Measurements from ENCODE around the gene MYH6. TPM values are rescaled to one million over a fixed set of nuclear protein-coding genes. Genes with fewer than 3 reads are reported as not detected.
A peak's percentile ranks its signal among the peaks of the same experiment; 100 is the strongest.

The MYH6 gene
- total RNA-seq, 1 donor from 2014 or later = 0.24 TPM

DNA sequence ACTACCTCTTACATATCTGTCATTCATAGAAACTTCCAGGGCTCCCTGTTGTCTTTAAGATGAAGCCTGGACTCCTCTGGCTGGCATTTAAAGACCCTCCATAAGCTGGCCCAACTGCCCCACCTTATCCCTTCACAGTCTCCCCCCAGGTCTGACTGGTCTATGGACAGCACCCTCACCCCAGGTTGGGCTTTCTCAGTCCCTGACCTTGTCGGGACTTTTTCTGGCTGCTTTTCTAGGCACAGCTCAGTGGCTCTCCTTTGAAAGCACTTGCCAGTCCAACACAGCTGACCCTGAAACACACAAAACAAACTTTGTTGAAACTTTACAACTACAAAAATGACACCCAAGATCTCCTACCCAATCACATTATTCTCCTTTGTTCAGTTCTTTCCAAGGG, 41.2 kb upstream of the MYH6 start:
- Mint-ChIP-seq H3K4me1 (ENCODE audit: unreplicated experiment) (no peaks in the 10 kb centered on the region), H3K36me3 (no peaks in the 10 kb centered on the region), H3K27me3 (no peaks in the 10 kb centered on the region), H3K27ac (no peak overlapping the region), H3K4me3 (no peak overlapping the region), H3K9me3 (no peaks in the 10 kb centered on the region)
- TF ChIP-seq, protein P1, sequence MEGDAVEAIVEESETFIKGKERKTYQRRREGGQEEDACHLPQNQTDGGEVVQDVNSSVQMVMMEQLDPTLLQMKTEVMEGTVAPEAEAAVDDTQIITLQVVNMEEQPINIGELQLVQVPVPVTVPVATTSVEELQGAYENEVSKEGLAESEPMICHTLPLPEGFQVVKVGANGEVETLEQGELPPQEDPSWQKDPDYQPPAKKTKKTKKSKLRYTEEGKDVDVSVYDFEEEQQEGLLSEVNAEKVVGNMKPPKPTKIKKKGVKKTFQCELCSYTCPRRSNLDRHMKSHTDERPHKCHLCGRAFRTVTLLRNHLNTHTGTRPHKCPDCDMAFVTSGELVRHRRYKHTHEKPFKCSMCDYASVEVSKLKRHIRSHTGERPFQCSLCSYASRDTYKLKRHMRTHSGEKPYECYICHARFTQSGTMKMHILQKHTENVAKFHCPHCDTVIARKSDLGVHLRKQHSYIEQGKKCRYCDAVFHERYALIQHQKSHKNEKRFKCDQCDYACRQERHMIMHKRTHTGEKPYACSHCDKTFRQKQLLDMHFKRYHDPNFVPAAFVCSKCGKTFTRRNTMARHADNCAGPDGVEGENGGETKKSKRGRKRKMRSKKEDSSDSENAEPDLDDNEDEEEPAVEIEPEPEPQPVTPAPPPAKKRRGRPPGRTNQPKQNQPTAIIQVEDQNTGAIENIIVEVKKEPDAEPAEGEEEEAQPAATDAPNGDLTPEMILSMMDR (conservative IDR thresholded peaks at IDR 0.05) = no peak
- DNase-seq (ENCODE audit: extremely low spot score, unreplicated experiment) = peak; percentile 43

DNA sequence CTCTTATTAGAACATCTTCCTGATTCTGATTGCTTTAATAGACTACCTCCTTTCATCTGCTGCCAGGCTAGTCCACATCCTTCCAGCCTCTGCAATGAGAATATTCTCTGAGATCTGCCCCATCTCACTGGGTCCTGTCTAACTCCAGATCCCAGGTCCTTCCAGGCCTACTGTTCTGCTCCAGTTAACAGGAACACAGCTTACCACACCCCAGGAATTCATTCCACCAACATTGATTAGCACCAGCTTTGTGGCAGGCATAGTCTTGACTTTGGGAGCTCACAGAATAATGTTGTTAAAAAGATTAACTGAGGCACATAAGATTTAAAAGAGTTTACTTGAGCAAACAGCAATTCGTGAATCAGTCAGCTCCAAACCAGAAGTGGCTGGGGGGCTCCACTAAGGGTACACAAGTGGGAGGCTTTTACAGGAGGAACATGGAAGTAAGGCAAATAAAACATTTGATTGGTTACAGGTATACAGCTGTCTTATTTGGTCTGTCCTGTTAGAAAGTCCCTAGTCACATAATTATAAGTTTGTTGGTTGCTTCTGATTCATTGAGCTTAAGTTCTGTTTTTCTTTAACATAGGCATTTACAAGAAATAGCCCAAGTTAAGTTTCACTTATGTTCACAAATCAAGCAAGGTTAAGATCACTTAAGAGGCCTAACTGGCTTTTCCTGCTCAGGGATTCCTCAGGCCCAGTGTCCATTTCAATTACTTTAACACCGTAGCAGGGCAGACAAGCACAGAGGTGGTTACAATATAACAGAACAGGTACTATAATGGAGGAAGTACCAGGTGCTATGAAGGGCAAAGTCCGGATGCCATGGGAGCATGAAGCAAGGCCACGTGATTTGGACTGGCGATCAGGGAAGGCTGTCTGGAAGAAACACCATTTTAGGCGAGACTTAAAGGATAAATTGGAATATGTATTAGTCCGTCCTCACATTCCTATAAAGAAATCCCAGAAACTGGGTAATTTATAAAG, 39.6 kb upstream of the MYH6 start:
- TF ChIP-seq, protein P1 (conservative IDR thresholded peaks at IDR 0.05) = no peak
- Mint-ChIP-seq H3K27ac (peak overlapping the region; percentile 50), H3K4me3 (peak overlapping the region; percentile 12), H3K4me1 (ENCODE audit: unreplicated experiment) (peaks cover 4% of the 10 kb centered on the region), H3K27me3 (peaks cover 4% of the 10 kb centered on the region), H3K9me3 (no peaks in the 10 kb centered on the region), H3K36me3 (no peaks in the 10 kb centered on the region)
- no peak for DNase-seq (ENCODE audit: extremely low spot score, unreplicated experiment)

DNA sequence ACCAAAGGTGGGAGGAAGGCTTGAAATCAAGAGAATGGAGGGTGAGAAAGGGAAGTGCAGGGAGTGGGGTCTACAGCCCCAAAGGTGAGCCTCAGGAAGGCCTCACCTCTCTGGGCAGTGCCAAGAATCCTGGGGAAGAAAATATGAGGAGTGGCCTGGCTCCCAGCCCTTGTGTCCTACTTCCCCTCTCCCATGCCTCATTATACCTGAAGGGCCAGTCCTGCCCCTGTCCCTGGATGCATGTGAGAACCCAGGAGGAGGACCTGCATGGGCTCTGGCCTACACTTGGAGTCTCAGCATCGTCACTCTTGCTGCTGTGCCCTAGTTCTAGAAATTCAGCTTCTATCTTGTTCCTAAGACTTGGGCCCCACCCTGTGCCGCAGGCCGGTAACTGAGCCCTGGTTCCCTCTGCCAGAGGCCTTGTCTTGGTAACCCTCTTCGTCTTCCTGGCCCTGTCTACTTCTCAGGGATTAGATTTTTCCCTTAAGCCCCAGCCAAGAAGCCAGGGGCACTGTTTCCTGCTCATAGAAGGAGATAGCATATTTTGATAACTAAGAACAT, 38.3 kb upstream of the MYH6 start:
- peaks cover 9% of the 10 kb centered on the region for H3K4me1 Mint-ChIP-seq (ENCODE audit: unreplicated experiment)
- DNase-seq (ENCODE audit: extremely low spot score, unreplicated experiment) = peak; percentile 43
- H3K9me3 Mint-ChIP-seq = no peaks in the 10 kb centered on the region
- TF ChIP-seq, protein P1 (conservative IDR thresholded peaks at IDR 0.05) = no peak
- H3K27ac Mint-ChIP-seq = no peak overlapping the region
- peaks cover 4% of the 10 kb centered on the region for H3K27me3 Mint-ChIP-seq
- no peak overlapping the region for H3K4me3 Mint-ChIP-seq
- H3K36me3 Mint-ChIP-seq = no peaks in the 10 kb centered on the region

DNA sequence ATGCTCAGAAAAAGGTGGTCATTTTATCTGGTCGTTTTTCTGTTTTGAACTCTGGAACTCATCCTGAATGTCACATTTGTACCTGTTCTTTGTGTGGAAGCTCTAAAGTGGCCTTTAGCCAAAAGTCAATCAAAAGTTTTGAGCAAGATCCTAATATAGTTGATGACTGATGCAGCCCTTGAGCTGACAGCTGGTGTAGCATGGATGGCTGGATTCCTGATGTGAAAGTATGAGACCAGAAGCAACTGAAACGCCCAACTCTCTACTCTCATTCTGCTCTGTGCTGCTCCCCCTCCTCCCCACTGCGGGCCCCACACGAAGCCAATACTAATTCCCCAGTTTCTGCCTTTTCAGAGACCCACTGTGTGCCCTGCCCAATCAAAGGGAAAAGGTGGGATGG, 37.7 kb upstream of the MYH6 start:
- no peak for DNase-seq (ENCODE audit: extremely low spot score, unreplicated experiment)
- Mint-ChIP-seq H3K9me3 (no peaks in the 10 kb centered on the region), H3K36me3 (no peaks in the 10 kb centered on the region), H3K27me3 (peaks cover 4% of the 10 kb centered on the region), H3K4me3 (no peak overlapping the region), H3K4me1 (ENCODE audit: unreplicated experiment) (peaks cover 9% of the 10 kb centered on the region), H3K27ac (no peak overlapping the region)
- TF ChIP-seq, protein P1 (conservative IDR thresholded peaks at IDR 0.05) = no peak

DNA sequence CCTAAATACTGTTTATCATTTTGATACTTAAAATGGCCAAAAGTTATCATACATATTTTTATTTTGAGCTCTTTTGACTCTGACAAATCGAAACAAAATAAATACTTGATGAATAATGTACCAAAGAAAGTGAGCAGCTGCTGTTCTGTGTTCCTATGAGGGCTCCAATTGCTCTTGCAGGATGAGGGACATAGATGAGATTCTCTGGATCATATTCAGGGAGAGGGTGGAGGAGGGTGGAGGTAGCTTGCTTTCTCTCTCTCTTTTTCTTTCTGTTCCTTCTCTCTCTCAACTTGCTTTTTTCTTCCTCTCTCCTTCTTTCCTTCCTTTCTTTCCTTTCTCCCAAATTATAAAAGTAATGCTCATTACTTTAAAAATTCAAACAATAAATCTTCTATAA, 36.2 kb upstream of the MYH6 start:
- Mint-ChIP-seq H3K4me3 (no peak overlapping the region), H3K27me3 (peaks cover 4% of the 10 kb centered on the region), H3K4me1 (ENCODE audit: unreplicated experiment) (peaks cover 9% of the 10 kb centered on the region), H3K9me3 (no peaks in the 10 kb centered on the region), H3K36me3 (no peaks in the 10 kb centered on the region), H3K27ac (no peak overlapping the region)
- TF ChIP-seq, protein P1 (conservative IDR thresholded peaks at IDR 0.05) = no peak
- no peak for DNase-seq (ENCODE audit: extremely low spot score, unreplicated experiment)

Measured in type B pancreatic cell (in vitro differentiated cells).